CD14-positive monocyte (primary cell): Measurements from ENCODE around the gene CDKN1C. TPM values are rescaled to one million over a fixed set of nuclear protein-coding genes. Genes with fewer than 3 reads are reported as not detected.

Experiments used
- DNase-seq, 3 donors: peaks; one replicate each; pipeline ENCODE4 v3.0.0-alpha.2; 2011 to 2022
- H2AFZ ChIP-seq: 2 replicates; pipeline ENCODE4 v1.6.0; 2012; ENCODE audit warnings: mild to moderate bottlenecking, low read depth, low read length, inconsistent platforms; ENCODE audit not compliant: insufficient read depth, poor library complexity, severe bottlenecking
- H3K27ac ChIP-seq, 2 donors: 1 replicate in 1 of 2; 2 replicates in 1 of 2; pipeline ENCODE4 v1.5.1; 2012 to 2013; ENCODE audit warnings: low read length in 2 of 2, control low read depth in 1 of 2, inconsistent platforms in 1 of 2, low read depth in 1 of 2, mild to moderate bottlenecking in 1 of 2
- H3K27me3 ChIP-seq, 2 donors: one replicate each; pipeline versions ENCODE4 v1.6.0 to v1.6.1; 2011 to 2013; ENCODE audit warnings: low read length in 2 of 2; ENCODE audit not compliant: control insufficient read depth in 2 of 2, insufficient read depth in 2 of 2
- H3K36me3 ChIP-seq, 2 donors: replicated peaks in 1 of 2; 1 replicate in 1 of 2; 2 replicates in 1 of 2; pipeline versions ENCODE4 v1.5.1 to v1.6.1; 2012 to 2013; ENCODE audit warnings: low read length in 2 of 2, control low read depth in 1 of 2, inconsistent platforms in 1 of 2, mild to moderate bottlenecking in 1 of 2; ENCODE audit not compliant: insufficient read depth in 2 of 2, control insufficient read depth in 1 of 2
- H3K4me1 ChIP-seq, 2 donors: 1 replicate in 1 of 2; 2 replicates in 1 of 2; pipeline versions ENCODE4 v1.5.1 to v1.6.1; 2012 to 2013; ENCODE audit warnings: low read length in 2 of 2, control low read depth in 1 of 2, inconsistent platforms in 1 of 2, mild to moderate bottlenecking in 1 of 2, moderate library complexity in 1 of 2; ENCODE audit not compliant: insufficient read depth in 2 of 2, control insufficient read depth in 1 of 2
- H3K4me2 ChIP-seq: replicated peaks from 2 replicates; pipeline ENCODE3; 2012; ENCODE audit warnings: low read length, moderate library complexity, mild to moderate bottlenecking; ENCODE audit not compliant: poor library complexity, severe bottlenecking; ENCODE audit errors: extremely low read depth
- H3K4me3 ChIP-seq, 3 experiments: fragments of 200-600 bp in 1 of 3; sonication (generic) in 1 of 3; replicated peaks in 1 of 3; 1 replicate in 2 of 3; 2 replicates in 1 of 3; pipeline ENCODE4 v1.5.1; 2011 to 2013; ENCODE audit warnings: low read length in 3 of 3, mild to moderate bottlenecking in 3 of 3, control low read depth in 2 of 3, low read depth in 2 of 3, inconsistent platforms in 1 of 3, moderate library complexity in 1 of 3
- H3K79me2 ChIP-seq: 2 replicates; pipeline ENCODE4 v1.6.0; 2012; ENCODE audit warnings: mild to moderate bottlenecking, control low read depth, inconsistent platforms, low read length, moderate library complexity; ENCODE audit not compliant: insufficient read depth
- H3K9ac ChIP-seq: 2 replicates; pipeline ENCODE4 v1.6.0; 2017; ENCODE audit warnings: low read length, mild to moderate bottlenecking; ENCODE audit not compliant: insufficient read depth, poor library complexity, severe bottlenecking
- H3K9me3 ChIP-seq, 2 donors: replicated peaks in 1 of 2; 1 replicate in 1 of 2; 2 replicates in 1 of 2; pipeline versions ENCODE4 v1.5.1 to v1.6.1; 2012 to 2013; ENCODE audit warnings: low read length in 2 of 2, control low read depth in 1 of 2; ENCODE audit not compliant: control insufficient read depth in 1 of 2, insufficient read depth in 1 of 2
- H4K20me1 ChIP-seq: 2 replicates; pipeline ENCODE4 v1.6.0; 2012; ENCODE audit warnings: mild to moderate bottlenecking, low read length, control low read depth, moderate library complexity; ENCODE audit not compliant: insufficient read depth
- H3K27ac Mint-ChIP-seq, 7 donors: one replicate each; pipeline ENCODE4 v1.8.0; 2020; ENCODE audit warnings: mild to moderate bottlenecking in 7 of 7, mixed read lengths in 7 of 7, moderate library complexity in 6 of 7, inconsistent platforms in 2 of 7
- H3K27me3 Mint-ChIP-seq, 3 donors: one replicate each; pipeline ENCODE4 v1.8.0; 2021 to 2022; ENCODE audit warnings: low read depth in 3 of 3, mild to moderate bottlenecking in 3 of 3, mixed read lengths in 3 of 3, moderate library complexity in 3 of 3, inconsistent platforms in 1 of 3
- H3K36me3 Mint-ChIP-seq, 2 donors: one replicate each; pipeline ENCODE4 v1.8.0; 2020; ENCODE audit warnings: mixed read lengths in 2 of 2, inconsistent platforms in 1 of 2, mild to moderate bottlenecking in 1 of 2
- H3K4me1 Mint-ChIP-seq: one replicate; pipeline ENCODE4 v1.8.0; 2020; ENCODE audit warnings: mild to moderate bottlenecking, mixed read lengths
- H3K4me3 Mint-ChIP-seq, 2 donors: one replicate each; pipeline ENCODE4 v1.8.0; 2020; ENCODE audit warnings: mild to moderate bottlenecking in 2 of 2, mixed read lengths in 2 of 2, moderate library complexity in 1 of 2
- H3K9me3 Mint-ChIP-seq, 7 donors: one replicate each; pipeline ENCODE4 v1.8.0; 2020 to 2022; ENCODE audit warnings: mixed read lengths in 7 of 7, mild to moderate bottlenecking in 6 of 7, moderate library complexity in 6 of 7, inconsistent platforms in 2 of 7
- WGBS: methylation state at CpG from one replicate; pipeline ENCODE4 v1.1.5; 2013; ENCODE audit warnings: missing lambda C conversion rate; ENCODE audit not compliant: insufficient coverage; 5-methylcytosine and 5-hydroxymethylcytosine counted together
- intact Hi-C, 2 donors: fragments of 100-400 bp; cut with micrococcal nuclease; formaldehyde crosslinking; loops; one replicate each; pipeline versions ENCODE4 v1.15.0 to v1.15.1; 2023
- polyA plus RNA-seq, 3 donors: library from polyadenylated mRNA; depleted of rRNA in 1 of 3; unstranded in 2 of 3; stranded (reverse) in 1 of 3; fragments of 300-500 nt in 2 of 3; fragments of >200 nt in 1 of 3; fragmentation: Illumina TruSeq in 2 of 3; gene quantifications; 1 replicate in 2 of 3; 2 replicates in 1 of 3; pipeline ENCODE4 v1.2.3, GENCODE V29; 2012 to 2021
- TF ChIP-seq, protein P1 (sequence below): fragments of 200-600 bp; IDR thresholded peaks from one replicate; pipeline ENCODE4 v1.8.0; 2022; ENCODE audit warnings: antibody characterized with exemption, mild to moderate bottlenecking

Gene CDKN1C
- polyA plus RNA-seq, 3 donors: 3.2 to 36.4 (median 4.7) TPM

DNA sequence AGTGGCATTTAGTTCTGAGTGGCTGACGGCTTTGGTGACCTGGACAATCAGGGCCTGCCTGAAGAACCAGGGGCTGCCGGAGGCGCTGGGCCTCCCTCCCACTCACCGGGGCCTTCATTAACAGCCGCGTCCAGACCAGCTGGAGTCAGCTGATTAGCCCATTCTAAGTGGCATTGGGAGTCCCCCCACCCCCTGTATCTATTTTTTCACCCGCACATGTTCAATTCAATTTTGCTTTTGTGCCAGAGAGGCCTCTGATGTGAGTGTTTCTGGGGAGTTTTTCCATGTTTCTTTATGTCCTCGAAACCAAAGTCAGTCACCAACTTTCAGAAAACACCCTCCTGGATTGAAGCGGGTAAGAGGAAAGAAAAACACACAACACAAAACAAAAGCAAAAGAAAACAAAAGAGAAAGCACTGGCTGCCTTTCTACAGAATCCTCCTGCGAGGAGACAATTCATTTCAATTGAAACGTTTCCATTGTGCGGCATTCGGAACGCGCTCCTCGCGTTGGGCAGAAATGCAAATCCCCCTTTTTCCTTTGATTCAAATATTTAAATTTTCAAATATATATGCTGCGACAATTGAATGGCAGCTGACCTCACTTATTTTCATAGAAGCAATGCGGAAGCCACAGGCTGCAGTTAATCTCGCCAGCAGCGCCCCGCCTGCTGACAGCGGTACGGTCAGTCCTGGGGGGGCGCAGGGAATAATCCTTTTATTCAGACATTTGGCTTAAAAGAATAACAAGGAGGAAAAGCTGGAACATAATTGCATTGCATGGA is 17.7 kb downstream of the CDKN1C start:
- peaks cover 34 to 68% of the 10 kb centered on the region in 2 donors for H3K27me3 ChIP-seq
- TF ChIP-seq, protein P1, sequence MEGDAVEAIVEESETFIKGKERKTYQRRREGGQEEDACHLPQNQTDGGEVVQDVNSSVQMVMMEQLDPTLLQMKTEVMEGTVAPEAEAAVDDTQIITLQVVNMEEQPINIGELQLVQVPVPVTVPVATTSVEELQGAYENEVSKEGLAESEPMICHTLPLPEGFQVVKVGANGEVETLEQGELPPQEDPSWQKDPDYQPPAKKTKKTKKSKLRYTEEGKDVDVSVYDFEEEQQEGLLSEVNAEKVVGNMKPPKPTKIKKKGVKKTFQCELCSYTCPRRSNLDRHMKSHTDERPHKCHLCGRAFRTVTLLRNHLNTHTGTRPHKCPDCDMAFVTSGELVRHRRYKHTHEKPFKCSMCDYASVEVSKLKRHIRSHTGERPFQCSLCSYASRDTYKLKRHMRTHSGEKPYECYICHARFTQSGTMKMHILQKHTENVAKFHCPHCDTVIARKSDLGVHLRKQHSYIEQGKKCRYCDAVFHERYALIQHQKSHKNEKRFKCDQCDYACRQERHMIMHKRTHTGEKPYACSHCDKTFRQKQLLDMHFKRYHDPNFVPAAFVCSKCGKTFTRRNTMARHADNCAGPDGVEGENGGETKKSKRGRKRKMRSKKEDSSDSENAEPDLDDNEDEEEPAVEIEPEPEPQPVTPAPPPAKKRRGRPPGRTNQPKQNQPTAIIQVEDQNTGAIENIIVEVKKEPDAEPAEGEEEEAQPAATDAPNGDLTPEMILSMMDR: no peak
- no peaks in the 10 kb centered on the region for H3K79me2 ChIP-seq
- peaks cover 2 to 8% of the 10 kb centered on the region in 2 donors for H3K36me3 Mint-ChIP-seq
- H3K27ac Mint-ChIP-seq: no peak overlapping the region
- no peaks in the 10 kb centered on the region for H3K36me3 ChIP-seq
- H3K4me1 Mint-ChIP-seq: peaks cover 16% of the 10 kb centered on the region
- H3K9ac ChIP-seq: no peak overlapping the region
- peaks cover 2 to 16% (median 10%) of the 10 kb centered on the region in 7 donors for H3K9me3 Mint-ChIP-seq
- H3K9me3 ChIP-seq: peaks cover 0 to 5% of the 10 kb centered on the region in 2 donors
- peaks cover 68 to 82% (median 74%) of the 10 kb centered on the region in 3 donors for H3K27me3 Mint-ChIP-seq
- H2AFZ ChIP-seq: peak overlapping the region; percentile 29
- 42% methylated on average over 14 of the region's 25 CpGs for WGBS
- H3K27ac ChIP-seq: no peak overlapping the region
- intact Hi-C loops: no loop called here
- peak overlapping the region; percentile 67 for H3K4me2 ChIP-seq
- H4K20me1 ChIP-seq: no peaks in the 10 kb centered on the region
- DNase-seq: no peak
- H3K4me1 ChIP-seq: peaks cover 5 to 15% of the 10 kb centered on the region in 2 donors
- H3K4me3 ChIP-seq: peak overlapping the region; percentile 7 to 70 (median 29)
- peak overlapping the region; percentile 70 to 94 for H3K4me3 Mint-ChIP-seq

DNA sequence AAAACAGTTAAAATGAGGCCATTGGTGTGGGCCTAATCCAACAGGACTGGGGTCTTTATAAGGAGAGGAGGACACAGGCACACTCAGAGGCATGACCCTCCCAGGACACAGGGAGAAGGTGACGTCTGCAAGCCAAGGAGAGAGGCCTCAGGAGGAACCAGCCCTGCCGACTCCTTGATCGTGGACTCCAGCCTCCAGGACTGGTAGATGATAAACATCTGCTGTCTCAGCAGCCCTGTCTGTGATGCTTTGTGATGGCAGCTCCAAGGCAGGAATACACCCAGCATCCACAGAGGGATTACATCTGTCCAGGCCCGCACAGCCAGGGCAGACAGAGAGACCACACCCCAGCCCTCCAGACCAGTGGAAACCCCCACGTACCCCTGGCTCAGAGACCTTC is 18.4 kb downstream of the CDKN1C start:
- Histone ChIP-seq H3K9ac (no peak overlapping the region), H3K4me3 (no peak overlapping the region), H4K20me1 (no peaks in the 10 kb centered on the region), H3K4me1 (peaks cover 5 to 22% of the 10 kb centered on the region in 2 donors), H3K27ac (no peak overlapping the region), H3K9me3 (peaks cover 0 to 5% of the 10 kb centered on the region in 2 donors), H3K27me3 (peaks cover 34 to 68% of the 10 kb centered on the region in 2 donors), H3K79me2 (no peaks in the 10 kb centered on the region), H3K36me3 (no peaks in the 10 kb centered on the region), H3K4me2 (no peak overlapping the region), H2AFZ (no peak overlapping the region)
- intact Hi-C loops: no loop called here
- H3K9me3 Mint-ChIP-seq: peaks cover 2 to 16% (median 10%) of the 10 kb centered on the region in 7 donors
- no peak for DNase-seq
- TF ChIP-seq, protein P1: no peak
- H3K27me3 Mint-ChIP-seq: peaks cover 68 to 86% (median 71%) of the 10 kb centered on the region in 3 donors
- 91% methylated on average over 5 of the region's 5 CpGs for whole genome bisulfite sequencing
- no peak overlapping the region for H3K27ac Mint-ChIP-seq
- peaks cover 2 to 8% of the 10 kb centered on the region in 2 donors for H3K36me3 Mint-ChIP-seq
- H3K4me1 Mint-ChIP-seq: peaks cover 16% of the 10 kb centered on the region
- peak overlapping the region in 1 of 2 donors; percentile 47 for H3K4me3 Mint-ChIP-seq
